Renal cortical epithelial cell (primary cell): ENCODE data around the gene CMTM3. TPM values are rescaled to one million over a fixed set of nuclear protein-coding genes. Genes with fewer than 3 reads are reported as not detected.

Experiments used
- DNase-seq: peaks from one replicate; pipeline ENCODE4 v3.0.0-alpha.2; 2011; ENCODE audit warnings: low read depth
- total RNA-seq: library from RNA; depleted of rRNA; stranded (reverse); fragments of >200 nt; gene quantifications from 2 replicates; pipeline ENCODE4 v1.2.3, GENCODE V29; 2014

The CMTM3 gene
- total RNA-seq, 1 donor from 2014 or later: 11.6 TPM

- peak; percentile 60 for DNase-seq
These were observed 58.1 kb downstream of the CMTM3 start for GRCh38 chr16:66662445-66663194.

Other genes with a start within 250 kb of the CMTM3 start
- 0.65 and 0.87 TPM in 2 replicates for gene CDH5, start 238.0 kb upstream of the CMTM3 start, total RNA-seq
- gene BEAN1, start 177.4 kb upstream of the CMTM3 start, total RNA-seq: 3.8 and 4.2 TPM in 2 replicates
- gene TK2, start 54.6 kb upstream of the CMTM3 start, total RNA-seq: 62.8 and 69.1 TPM in 2 replicates
- 69.3 and 234 TPM in 2 replicates for gene CKLF, start 52.1 kb upstream of the CMTM3 start, total RNA-seq
- gene CMTM1, start 38.3 kb upstream of the CMTM3 start, total RNA-seq: 2.8 and 6.2 TPM in 2 replicates
- gene CMTM2, start 25.2 kb upstream of the CMTM3 start, total RNA-seq: not detected in 2 replicates
- gene CMTM4, start 92.0 kb downstream of the CMTM3 start, total RNA-seq: 83.9 and 112 TPM in 2 replicates
- 157 and 172 TPM in 2 replicates for gene DYNC1LI2, start 146.9 kb downstream of the CMTM3 start, total RNA-seq
- gene TERB1, start 196.9 kb downstream of the CMTM3 start, total RNA-seq: 0.15 and 0.35 TPM in 2 replicates
- 81.0 and 110 TPM in 2 replicates for gene NAE1, start 226.3 kb downstream of the CMTM3 start, total RNA-seq
- not detected in 2 replicates for gene CA7, start 239.7 kb downstream of the CMTM3 start, total RNA-seq